Adipocyte (in vitro differentiated cells): Measurements from ENCODE around the gene WRAP73.

Experiments
- DNase-seq: peaks from one replicate; pipeline ENCODE4 v3.0.0-alpha.2; 2015; ENCODE audit warnings: low read depth
- H3K27me3 ChIP-seq: replicated peaks from 2 replicates; pipeline ENCODE4 v1.7.0; 2013; ENCODE audit warnings: mild to moderate bottlenecking, low read length, moderate library complexity; ENCODE audit not compliant: control insufficient read depth, insufficient read depth
- H3K36me3 ChIP-seq: 2 replicates; pipeline ENCODE4 v1.7.0; 2013; ENCODE audit warnings: low read length, mild to moderate bottlenecking, moderate library complexity; ENCODE audit not compliant: control insufficient read depth, insufficient read depth, severe bottlenecking
- H3K4me1 ChIP-seq: 2 replicates; pipeline ENCODE4 v1.7.0; 2013; ENCODE audit warnings: mild to moderate bottlenecking, low read length, moderate library complexity; ENCODE audit not compliant: control insufficient read depth, insufficient read depth
- H3K4me3 ChIP-seq: 2 replicates; pipeline ENCODE4 v1.7.0; 2013; ENCODE audit warnings: mild to moderate bottlenecking, low read length, moderate library complexity
- H3K9ac ChIP-seq: 2 replicates; pipeline ENCODE4 v1.7.0; 2013; ENCODE audit warnings: mild to moderate bottlenecking, low read length, moderate library complexity
- H3K9me3 ChIP-seq: 2 replicates; pipeline ENCODE4 v1.7.0; 2013; ENCODE audit warnings: mild to moderate bottlenecking, low read length, moderate library complexity; ENCODE audit not compliant: control insufficient read depth

Gene WRAP73

DNA sequence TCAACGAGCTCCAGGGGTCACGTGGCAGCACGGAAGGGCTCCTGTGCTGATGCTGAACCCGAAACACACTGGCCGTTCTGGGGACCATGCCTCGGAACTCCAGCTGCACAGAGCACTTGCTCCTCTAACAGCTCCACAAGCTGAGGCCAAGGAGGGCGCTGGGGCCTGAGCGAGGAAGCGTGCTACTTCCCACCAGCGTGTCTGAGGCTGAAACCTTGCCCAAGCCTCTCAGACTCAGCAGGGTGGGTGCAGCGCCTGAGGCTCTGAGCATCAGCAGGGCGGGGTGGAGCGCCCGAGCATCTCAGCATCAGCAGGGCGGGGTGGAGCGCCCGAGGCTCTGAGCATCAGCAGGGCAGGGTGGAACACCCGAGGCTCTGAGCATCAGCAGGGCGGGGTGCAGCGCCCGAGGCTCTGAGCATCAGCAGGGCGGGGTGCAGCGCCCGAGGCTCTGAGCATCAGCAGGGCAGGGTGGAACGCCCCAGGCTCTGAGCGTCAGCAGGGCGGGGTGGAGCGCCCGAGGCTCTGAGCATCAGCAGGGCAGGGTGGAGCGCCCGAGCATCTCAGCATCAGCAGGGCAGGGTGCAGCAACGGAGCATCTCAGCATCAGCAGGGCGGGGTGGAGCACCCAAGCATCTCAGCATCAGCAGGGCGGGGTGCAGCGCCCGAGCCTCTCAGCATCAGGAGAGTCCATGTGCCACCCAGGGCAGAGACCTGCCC, 9.6 kb downstream of the WRAP73 start:
- no peaks in the 10 kb centered on the region for H3K9me3 ChIP-seq
- H3K36me3 ChIP-seq, result peaks cover 41% of the 10 kb centered on the region
- H3K4me3 ChIP-seq, result no peak overlapping the region
- no peaks in the 10 kb centered on the region for H3K4me1 ChIP-seq
- DNase-seq, result no peak
- no peaks in the 10 kb centered on the region for H3K27me3 ChIP-seq
- H3K9ac ChIP-seq, result no peak overlapping the region

DNA sequence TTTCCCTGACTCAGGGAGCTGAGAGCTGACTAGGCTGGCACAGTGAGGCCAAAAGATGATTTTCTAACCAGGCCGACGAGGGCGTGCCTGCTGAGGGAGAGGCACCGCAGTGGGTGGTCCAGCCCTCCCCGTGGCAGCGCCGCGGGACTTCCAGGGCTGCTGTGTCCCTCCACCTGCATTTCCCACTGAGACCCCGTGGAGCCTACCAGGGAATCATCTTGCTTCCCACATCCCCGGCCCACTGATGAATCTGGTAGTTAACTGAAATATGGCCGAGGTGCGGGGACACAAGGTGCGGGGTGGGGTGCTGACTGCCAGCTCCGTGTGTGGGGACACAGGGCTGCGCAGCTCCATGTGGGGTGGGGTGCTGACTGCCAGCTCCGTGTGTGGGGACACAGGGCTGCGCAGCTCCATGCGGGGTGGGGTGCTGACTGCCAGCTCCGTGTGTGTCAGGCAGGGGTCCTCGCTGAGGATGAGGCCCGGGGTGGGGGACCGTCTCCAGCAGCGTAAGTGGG, 10.4 kb downstream of the WRAP73 start:
- no peak overlapping the region for H3K4me3 ChIP-seq
- peaks cover 43% of the 10 kb centered on the region for H3K36me3 ChIP-seq
- no peaks in the 10 kb centered on the region for H3K27me3 ChIP-seq
- H3K9me3 ChIP-seq, result no peaks in the 10 kb centered on the region
- no peak for DNase-seq
- H3K4me1 ChIP-seq, result no peaks in the 10 kb centered on the region
- H3K9ac ChIP-seq, result no peak overlapping the region

DNA sequence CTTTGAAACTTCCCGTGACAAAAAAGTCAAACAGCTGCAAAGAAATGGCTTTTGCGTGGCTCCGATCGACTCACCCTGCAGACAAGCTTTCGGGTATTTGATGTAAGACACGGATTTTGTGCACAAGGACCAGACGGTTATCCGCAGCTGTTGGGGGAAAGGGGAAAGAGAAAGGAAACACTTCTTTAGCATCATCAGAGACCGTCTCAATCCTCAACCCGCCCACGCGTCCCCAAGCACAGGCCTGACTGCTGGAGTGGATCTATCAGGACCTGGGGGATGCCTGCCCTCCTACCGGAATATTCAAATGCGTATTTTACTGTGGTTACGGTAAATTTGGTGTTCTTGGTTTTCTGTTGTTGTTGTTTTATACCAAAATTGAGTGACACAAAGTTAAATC, 11.2 kb downstream of the WRAP73 start:
- Histone ChIP-seq H3K27me3 (no peaks in the 10 kb centered on the region), H3K4me3 (no peak overlapping the region), H3K9me3 (no peaks in the 10 kb centered on the region), H3K36me3 (peaks cover 47% of the 10 kb centered on the region), H3K4me1 (no peaks in the 10 kb centered on the region), H3K9ac (no peak overlapping the region)
- DNase-seq, result no peak

GRCh38 chr1:3638027-3638426, 11.9 kb downstream of the WRAP73 start:
- Histone ChIP-seq H3K27me3 (no peaks in the 10 kb centered on the region), H3K9ac (no peak overlapping the region), H3K4me3 (no peak overlapping the region), H3K36me3 (peaks cover 47% of the 10 kb centered on the region), H3K9me3 (no peaks in the 10 kb centered on the region), H3K4me1 (no peaks in the 10 kb centered on the region)
- DNase-seq, result no peak

- no peak for DNase-seq
- Histone ChIP-seq H3K36me3 (peaks cover 53% of the 10 kb centered on the region), H3K4me1 (no peaks in the 10 kb centered on the region), H3K4me3 (no peak overlapping the region), H3K27me3 (no peaks in the 10 kb centered on the region), H3K9ac (no peak overlapping the region), H3K9me3 (no peaks in the 10 kb centered on the region)
These were observed 13.4 kb downstream of the WRAP73 start for GRCh38 chr1:3636531-3636930.

GRCh38 chr1:3636080-3636479, 13.8 kb downstream of the WRAP73 start:
- Histone ChIP-seq H3K9me3 (no peaks in the 10 kb centered on the region), H3K36me3 (peaks cover 54% of the 10 kb centered on the region), H3K27me3 (no peaks in the 10 kb centered on the region), H3K4me3 (no peak overlapping the region), H3K9ac (no peak overlapping the region), H3K4me1 (no peaks in the 10 kb centered on the region)
- DNase-seq, result no peak

DNA sequence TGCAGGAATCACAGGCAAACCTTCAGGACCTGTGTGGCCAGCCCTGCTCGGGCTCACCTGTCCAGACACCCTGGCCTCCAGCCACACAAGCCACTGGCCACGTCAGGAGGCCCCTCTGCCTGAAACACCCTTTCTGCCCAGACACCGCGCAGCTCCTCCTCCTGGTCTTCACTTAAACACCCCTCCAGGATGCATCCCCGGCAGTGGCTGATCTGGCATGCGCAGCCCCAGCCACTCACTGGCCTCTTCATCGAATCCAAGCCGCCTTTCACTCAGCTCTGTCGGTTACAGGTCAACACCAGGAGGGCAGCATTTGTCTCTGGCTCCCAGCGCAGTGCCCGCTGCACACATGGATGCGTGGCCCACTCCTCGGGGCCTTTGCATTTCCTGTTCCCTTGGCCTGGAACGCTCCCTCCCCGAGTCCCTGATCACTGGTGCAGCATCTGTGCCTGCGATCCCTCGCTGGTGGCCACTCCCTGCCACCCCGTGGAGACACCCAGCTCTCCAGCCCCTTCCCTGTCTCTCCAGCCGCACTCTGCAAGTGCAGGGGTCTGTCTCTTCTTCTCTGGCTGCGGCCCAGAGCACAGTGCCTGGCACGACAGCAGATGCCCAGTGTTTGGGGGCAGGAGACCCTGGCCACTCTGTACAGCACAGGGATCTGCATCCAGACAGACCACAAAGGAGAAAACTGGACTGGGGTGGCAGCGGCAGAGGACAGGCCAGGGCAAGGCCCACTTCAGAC, 15.7 kb downstream of the WRAP73 start:
- no peak for DNase-seq
- Histone ChIP-seq H3K4me1 (no peaks in the 10 kb centered on the region), H3K4me3 (no peak overlapping the region), H3K9ac (no peak overlapping the region), H3K36me3 (peaks cover 68% of the 10 kb centered on the region), H3K9me3 (no peaks in the 10 kb centered on the region), H3K27me3 (no peaks in the 10 kb centered on the region)

GRCh38 chr1:3633344-3634058, 16.4 kb downstream of the WRAP73 start:
- Histone ChIP-seq H3K9me3 (no peaks in the 10 kb centered on the region), H3K27me3 (no peaks in the 10 kb centered on the region), H3K4me3 (no peak overlapping the region), H3K4me1 (no peaks in the 10 kb centered on the region), H3K9ac (no peak overlapping the region), H3K36me3 (peaks cover 75% of the 10 kb centered on the region)
- no peak for DNase-seq

DNA sequence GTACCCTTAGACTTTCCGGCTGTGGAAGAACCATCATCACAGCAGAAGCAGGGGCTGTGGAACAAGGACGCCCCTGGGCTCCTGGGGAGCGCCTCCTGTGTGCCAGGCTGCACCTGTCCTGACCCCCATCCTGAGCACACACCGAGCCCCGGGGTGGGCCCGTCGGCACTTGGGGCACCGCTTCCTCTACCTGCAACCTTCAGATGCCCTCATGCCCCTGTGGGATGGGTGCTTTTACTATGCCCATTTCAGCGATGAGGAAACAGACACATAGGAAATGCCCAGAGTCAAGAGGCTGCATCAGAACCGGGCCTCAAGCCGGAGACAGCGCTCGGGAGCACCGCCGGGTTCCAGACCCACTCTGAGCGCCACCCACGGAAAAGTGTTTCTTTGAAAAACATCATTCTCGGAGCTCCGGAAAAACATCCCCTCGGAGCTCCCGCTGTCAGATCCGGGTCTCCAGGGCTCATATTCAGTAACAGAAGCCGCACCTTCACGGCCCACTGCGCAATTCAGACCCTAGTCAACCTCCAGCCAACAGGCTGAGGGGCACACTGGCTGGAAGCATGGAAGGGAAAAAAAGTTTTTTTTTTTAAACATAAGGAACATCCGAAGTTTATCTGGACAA, 17.1 kb downstream of the WRAP73 start:
- H3K27me3 ChIP-seq, result no peaks in the 10 kb centered on the region
- no peak overlapping the region for H3K9ac ChIP-seq
- DNase-seq, result no peak
- H3K4me3 ChIP-seq, result no peak overlapping the region
- peaks cover 75% of the 10 kb centered on the region for H3K36me3 ChIP-seq
- H3K4me1 ChIP-seq, result no peaks in the 10 kb centered on the region
- no peaks in the 10 kb centered on the region for H3K9me3 ChIP-seq

DNA sequence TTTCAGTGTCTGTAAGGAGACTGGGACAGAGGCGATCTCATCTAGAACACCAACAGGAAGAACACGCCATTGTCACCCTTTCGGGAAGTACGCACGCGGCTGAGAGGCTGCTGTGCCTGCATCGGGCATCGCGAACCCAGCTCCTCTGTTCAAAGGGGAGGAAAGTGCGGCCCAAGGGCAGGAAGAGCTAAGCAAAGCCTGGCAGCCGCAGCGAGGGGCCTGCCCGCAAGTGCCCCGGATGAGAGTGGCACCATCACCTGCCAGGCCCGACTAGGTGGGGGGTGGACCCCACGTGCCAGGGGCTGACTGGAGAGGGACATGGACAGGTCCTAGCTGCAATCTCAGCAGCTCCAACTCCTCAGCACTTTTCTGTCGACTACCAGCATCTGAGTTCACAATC, 17.6 kb downstream of the WRAP73 start:
- H3K4me3 ChIP-seq, result no peak overlapping the region
- H3K36me3 ChIP-seq, result peaks cover 75% of the 10 kb centered on the region
- H3K4me1 ChIP-seq, result no peaks in the 10 kb centered on the region
- H3K9ac ChIP-seq, result no peak overlapping the region
- no peaks in the 10 kb centered on the region for H3K27me3 ChIP-seq
- H3K9me3 ChIP-seq, result no peaks in the 10 kb centered on the region
- DNase-seq, result no peak
